CD4-positive, alpha-beta T cell treated with Interleukin-10 for 1 hour (primary cell): Measurements from ENCODE around the gene JAZF1.

Experiments used
- DNase-seq: peaks from one replicate; pipeline ENCODE4 v3.0.0-alpha.2; 2020

JAZF1 gene

GRCh38 chr7:28191184-28191583, 10.6 kb upstream of the JAZF1 start:
- DNase-seq = no peak

DNA sequence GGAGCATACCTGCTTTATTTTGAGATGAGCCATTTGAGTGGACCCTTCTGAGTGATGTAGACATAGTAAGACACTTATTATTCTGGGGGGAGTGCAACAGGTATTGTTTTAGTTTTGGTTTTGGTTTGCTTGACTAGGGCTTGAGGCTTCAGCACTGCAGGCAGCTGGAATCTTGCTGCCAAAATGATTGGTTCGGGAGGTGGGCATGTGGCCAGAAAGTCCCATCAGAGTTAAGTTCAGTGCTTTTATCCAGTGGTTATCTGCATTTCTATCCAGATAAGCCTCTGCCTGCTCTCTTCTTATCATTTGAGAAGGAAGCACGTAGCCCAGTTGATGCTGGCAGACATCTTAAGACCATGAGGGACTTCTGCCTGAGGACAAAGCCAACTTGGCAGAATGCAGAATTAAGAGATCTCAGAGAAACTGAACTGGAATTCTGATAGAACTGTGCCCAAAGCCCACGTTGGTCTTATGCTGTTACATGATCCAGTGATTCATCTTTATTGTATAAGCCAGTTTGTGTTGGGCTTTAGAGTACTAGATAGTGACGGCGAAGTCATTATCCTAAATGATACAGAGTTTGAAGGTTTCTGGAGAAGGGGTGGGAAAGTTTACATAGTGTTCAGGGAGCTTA, 9.6 kb upstream of the JAZF1 start:
- no peak for DNase-seq

DNA sequence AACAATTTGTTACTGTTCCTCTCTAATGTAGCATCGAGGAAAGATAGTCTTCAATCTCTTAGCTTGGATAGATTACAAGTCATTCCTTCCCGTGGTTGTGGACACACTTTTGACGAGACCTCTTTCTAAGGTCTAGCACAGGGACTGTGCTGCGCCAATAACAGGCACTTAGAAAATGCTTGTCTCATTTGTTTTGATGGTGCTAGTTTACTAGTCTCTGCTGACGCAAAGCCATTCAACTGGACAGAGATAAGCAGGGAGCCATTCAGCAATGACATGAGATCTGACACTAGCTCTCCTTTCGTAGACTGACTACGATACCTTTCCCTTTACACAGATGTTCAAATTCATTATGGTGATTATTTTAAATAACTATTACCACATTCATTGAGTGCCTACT, 6.4 kb upstream of the JAZF1 start:
- DNase-seq = no peak

- DNase-seq = no peak
Observed at GRCh38 chr7:28183627-28184026, 3.0 kb upstream of the JAZF1 start.

- no peak for DNase-seq
Observed at GRCh38 chr7:28182071-28182471, 1.5 kb upstream of the JAZF1 start.

DNA sequence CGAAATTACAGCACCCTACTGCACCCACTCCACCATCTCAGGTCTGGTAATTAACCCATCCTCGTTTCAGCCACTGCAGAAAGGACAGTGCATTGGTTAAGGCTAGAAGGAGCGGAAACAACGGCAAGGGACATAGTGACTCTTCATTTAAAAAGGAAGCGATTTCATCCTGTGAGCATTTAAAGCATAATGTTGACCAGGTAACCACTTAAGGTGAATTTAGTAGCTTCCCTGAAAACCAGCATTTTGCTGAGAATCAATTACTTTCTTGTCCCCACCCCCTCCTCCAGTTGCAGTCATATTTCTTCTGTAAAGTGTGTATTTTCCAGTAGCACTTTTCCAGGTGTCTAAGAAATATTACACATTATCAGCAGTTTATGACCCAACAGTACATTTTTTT, 821 bp upstream of the JAZF1 start:
- DNase-seq = no peak

DNA sequence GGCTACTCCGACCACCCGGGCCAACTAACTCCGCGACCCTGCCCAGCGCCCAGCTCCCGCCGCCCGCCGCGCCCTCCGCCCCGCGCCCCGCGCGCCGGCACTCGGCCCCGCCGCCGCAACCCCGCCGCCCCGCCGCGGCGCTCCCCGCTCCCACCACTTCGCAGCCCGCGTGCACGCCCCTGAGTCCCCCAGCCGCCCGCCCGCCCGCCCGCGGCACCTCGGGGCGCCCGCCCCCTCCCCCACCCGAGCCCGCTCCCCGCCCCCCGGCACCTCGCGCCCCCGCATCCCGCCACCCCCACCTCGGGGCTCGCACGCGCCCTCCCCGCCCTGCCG, 598 bp downstream of the JAZF1 start:
- DNase-seq = no peak

DNA sequence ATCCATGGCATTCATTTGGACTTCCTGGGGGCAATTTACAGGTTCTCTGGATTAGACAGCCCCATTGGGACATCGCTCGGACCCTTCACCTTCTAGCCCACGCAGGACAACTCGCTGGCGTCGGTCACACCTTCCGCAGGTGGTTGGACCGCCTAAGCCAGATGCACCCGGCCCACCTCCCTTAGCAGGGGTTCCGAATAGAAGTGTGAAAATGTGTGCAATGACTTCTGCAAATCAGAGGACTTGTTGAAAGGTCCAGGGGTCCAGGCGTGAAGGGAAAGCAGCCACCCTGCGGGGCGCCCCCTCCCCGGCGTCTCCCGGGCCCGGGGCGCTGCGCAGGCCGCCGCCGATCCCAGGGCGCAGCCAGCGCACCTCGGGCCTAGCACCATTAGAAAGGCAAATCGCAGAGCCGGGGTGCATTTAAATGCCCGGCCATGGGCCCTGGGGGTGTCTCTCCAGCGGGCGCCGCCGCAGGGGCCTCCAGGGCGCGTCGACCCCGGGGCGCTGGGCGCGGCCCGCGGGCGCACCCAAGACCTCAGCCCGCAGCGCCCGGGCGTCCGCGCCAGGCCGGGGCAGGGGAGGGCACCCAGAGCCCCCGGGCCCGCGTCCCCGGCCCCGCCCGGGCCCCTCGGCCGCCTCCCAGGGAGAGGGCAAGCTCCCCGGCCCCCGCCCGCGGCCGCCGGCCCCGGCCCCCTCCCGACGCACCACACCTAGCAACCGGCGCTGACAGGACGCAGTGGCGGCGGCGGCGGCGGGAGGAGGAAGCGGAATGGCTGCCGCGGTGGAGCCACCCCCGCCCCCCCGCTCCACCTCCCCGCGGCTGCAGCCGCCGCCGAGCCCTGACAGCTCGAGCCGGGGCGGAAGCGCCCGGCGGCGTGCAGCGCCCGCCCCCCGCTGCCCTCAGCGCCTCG, 1.2 kb downstream of the JAZF1 start:
- DNase-seq = peak; percentile 79

DNA sequence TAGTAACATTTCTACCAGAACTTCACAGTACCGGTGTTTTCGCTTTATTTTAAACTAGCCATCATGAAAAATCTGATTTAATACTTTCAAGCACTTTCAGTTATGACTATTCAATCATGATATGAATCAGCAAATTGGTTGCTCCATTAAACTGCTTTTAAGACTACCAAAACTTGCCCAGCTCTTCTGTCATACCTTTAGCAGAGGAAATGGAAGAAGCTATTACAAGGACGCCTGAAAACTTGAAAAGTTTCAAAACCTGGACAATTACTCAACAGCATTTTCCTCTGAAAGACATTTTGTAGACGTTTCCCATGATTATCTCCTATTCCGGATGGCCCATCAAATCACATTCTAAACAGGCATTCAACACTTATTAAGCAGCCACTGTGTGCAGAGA, 2.0 kb downstream of the JAZF1 start:
- no peak for DNase-seq

GRCh38 chr7:28177836-28178235, 2.8 kb downstream of the JAZF1 start:
- no peak for DNase-seq

GRCh38 chr7:28176645-28177044, 4.0 kb downstream of the JAZF1 start:
- no peak for DNase-seq

GRCh38 chr7:28176174-28176573, 4.4 kb downstream of the JAZF1 start:
- no peak for DNase-seq

GRCh38 chr7:28174901-28175661, 5.5 kb downstream of the JAZF1 start:
- no peak for DNase-seq

DNA sequence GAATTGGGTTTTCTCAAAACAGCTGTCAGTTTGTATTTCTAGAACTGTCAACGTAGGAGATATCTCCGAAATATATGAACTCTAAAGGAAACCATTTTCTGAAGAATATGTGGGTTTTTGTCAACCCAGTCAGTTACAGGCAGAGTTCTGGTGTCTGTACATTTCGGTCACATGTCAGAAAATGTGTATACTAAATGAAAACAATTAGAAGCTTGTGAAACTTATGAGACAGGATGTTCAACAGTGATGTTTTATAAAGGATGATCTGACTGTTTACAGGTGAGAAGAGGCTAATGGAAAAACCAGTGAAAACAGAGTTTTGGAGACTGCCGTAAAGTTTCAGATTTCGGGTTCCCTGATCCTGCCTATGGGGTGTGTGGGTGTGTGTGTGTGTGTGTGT, 6.2 kb downstream of the JAZF1 start:
- DNase-seq = no peak

GRCh38 chr7:28173531-28173930, 7.1 kb downstream of the JAZF1 start:
- no peak for DNase-seq

- no peak for DNase-seq
Observed at GRCh38 chr7:28172958-28173357, 7.6 kb downstream of the JAZF1 start.

- no peak for DNase-seq
Observed at GRCh38 chr7:28170701-28171100, 9.9 kb downstream of the JAZF1 start.

DNA sequence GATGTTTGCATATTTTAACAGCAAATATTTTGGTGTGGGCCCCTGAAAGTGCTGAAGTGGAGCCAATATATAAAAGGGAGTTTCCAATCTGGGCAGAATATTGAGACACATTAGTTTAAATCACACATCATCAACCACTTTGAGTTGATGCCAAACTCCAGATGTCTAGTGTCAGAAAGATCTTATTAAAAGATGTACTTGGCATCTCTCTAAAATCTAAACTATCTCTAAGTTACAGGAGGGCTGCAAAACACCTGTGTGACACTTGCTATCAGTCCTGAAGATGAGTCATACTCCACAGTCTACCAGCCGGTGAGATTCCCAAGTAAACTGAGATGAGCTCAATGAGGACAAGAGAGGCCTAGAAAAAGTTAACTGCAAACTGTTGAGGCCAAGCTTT, 11.4 kb downstream of the JAZF1 start:
- DNase-seq = no peak

GRCh38 chr7:28168393-28169158, 12.0 kb downstream of the JAZF1 start:
- DNase-seq = no peak

GRCh38 chr7:28166982-28167715, 13.4 kb downstream of the JAZF1 start:
- DNase-seq = no peak

DNA sequence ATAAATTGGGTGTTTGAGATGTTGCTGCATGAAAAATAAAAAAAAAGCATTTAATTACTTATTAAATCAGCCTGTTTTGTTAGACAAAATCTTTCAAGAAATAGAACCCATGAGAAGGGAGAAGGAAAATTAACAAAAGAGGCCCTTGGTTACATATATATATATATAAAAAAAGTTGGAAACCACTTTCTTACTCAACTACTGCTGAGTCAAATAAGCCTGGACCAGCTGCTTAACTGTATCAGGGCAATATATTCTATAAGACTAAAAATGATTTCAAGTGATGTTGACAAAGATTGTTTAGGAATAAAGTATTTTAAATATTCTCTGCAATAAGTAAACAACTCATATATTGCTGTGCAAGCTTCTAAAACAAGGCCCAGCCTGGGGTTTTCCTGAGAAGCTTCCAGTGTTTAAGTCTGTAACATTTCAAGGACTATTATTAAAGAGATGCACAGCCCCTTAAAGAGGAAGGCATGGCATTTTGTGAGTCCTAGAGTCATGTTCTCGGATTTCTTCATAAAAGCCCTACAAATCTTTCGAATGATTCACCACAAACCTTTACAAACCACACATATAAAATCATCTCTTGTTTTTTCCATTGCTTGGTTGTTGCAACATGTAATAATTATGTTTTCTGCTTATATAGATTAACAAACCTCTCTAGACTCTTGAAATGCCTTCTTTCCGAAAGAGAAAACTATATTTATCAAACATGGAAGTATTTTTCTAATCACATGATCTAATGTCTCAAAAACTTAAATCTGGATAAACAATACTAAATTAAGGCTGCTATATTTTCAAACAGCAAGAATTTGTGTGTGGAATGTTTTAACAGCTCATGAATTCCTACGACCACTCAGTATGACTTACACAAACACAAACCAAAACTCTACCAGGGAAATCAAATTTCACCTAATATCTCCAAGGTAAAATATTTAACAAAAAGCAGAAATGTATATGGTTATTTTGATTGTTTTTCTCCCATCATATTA, 14.3 kb downstream of the JAZF1 start:
- no peak for DNase-seq
